Measurements from ENCODE around the gene CASKIN2. TPM values are rescaled to one million over a fixed set of nuclear protein-coding genes. Genes with fewer than 3 reads are reported as not detected.
A peak's percentile ranks its signal among the peaks of the same experiment; 100 is the strongest.

The CASKIN2 gene
- total RNA-seq, 3 donors from 2014 or later = 27.8 to 44.5 (median 33.8) TPM

DNA sequence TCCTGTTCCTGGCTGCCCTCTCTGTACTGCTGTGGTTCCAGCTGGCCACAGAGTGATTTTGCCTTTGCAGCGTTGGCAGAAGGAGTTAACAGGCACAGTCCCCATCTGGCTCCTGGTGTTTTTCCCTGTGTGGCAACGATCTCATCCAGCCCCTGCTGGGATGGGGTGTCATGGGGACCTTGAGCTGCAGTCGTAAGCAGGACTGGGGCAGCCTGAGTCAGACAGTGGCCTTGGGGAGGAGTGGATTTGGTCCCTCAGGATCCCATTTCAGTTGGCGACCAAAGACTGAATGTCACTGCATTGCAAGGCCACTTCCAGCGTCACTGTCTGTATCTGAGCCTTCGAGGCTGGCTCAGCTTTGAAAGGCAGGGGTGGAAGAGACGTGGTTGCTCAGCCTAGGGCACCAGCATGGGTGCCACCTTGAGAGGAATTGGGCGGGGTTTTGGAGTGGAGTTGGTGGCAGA is 47.0 kb downstream of the CASKIN2 start:
- Histone ChIP-seq H3K4me1 (ENCODE audit: low read depth) (peaks cover 13% of the 10 kb centered on the region), H3K9me3 (no peaks in the 10 kb centered on the region), H3K36me3 (ENCODE audit: low read depth) (no peaks in the 10 kb centered on the region), H3K4me3 (no peak overlapping the region)
- TF ChIP-seq, protein P1, sequence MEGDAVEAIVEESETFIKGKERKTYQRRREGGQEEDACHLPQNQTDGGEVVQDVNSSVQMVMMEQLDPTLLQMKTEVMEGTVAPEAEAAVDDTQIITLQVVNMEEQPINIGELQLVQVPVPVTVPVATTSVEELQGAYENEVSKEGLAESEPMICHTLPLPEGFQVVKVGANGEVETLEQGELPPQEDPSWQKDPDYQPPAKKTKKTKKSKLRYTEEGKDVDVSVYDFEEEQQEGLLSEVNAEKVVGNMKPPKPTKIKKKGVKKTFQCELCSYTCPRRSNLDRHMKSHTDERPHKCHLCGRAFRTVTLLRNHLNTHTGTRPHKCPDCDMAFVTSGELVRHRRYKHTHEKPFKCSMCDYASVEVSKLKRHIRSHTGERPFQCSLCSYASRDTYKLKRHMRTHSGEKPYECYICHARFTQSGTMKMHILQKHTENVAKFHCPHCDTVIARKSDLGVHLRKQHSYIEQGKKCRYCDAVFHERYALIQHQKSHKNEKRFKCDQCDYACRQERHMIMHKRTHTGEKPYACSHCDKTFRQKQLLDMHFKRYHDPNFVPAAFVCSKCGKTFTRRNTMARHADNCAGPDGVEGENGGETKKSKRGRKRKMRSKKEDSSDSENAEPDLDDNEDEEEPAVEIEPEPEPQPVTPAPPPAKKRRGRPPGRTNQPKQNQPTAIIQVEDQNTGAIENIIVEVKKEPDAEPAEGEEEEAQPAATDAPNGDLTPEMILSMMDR (IDR thresholded peaks at IDR 0.05) = no peak
- ATAC-seq (peak; percentile 45), DNase-seq (peak in 1 of 3 donors; percentile 34)
- intact Hi-C loops (cut with DNase I, micrococcal nuclease) = no loop called here

DNA sequence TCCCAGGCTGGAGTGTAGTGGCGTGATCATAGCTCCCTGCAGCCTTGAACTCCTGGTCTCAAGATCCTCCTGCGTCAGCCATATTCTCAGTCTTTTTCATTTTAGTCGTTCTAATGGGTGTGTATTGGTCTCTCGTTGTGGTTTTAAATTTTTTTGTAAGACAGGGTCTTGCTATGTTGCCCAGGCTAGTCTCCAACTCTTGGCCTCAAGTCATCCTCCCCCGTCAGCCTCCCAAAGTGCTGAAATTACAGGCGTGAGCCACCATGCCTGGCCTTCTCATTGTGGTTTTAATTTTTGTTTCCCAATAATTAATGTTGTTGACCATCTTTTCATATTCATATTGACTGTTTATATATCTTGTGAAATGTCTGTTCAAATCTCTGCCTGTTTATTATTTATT is 50.3 kb downstream of the CASKIN2 start:
- intact Hi-C loops (cut with DNase I, micrococcal nuclease) = no loop called here
- H3K36me3 ChIP-seq (ENCODE audit: low read depth) = no peaks in the 10 kb centered on the region
- no peak overlapping the region for H3K4me3 ChIP-seq
- H3K4me1 ChIP-seq (ENCODE audit: low read depth) = peaks cover 18% of the 10 kb centered on the region
- TF ChIP-seq, protein P1 (IDR thresholded peaks at IDR 0.05) = no peak
- no peak for ATAC-seq
- H3K9me3 ChIP-seq = no peaks in the 10 kb centered on the region
- no peak for DNase-seq

DNA sequence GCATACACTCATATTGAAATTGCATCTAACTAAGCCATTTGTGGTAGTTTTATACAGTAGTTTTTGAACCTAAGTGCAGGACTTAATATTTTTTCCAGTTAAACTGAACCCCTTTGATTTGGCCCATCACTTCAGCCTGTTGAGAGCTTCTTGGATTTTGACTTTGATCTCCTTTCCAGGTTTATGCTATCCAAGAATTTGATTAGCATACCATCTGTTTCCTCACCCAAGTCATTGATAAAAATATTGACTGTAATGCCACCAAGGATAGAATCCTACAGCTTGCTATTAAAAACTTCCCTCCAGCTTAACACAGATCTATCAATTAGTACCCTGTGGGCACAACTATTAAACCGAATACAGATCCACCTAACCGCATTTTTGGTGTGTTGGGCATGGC is 51.7 kb downstream of the CASKIN2 start:
- no peaks in the 10 kb centered on the region for H3K9me3 ChIP-seq

DNA sequence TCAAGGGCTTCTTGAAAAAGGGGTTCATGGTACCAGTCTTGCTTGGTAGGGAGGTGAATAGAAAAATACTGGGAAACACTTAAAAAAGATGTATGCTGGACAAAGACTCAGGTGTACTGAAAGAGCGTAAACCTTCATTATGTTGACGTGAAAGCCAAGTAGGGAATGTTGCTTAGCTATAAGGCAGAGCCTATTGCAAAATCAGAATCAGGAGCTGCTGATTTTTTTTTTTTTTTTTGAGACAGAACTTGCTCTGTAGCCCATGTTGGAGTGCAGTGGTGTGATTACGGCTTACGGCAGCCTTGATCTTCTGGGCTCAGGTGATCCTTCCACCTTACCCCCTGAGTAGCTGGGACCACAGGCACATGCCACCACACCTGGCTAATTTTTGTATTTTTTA is 55.0 kb downstream of the CASKIN2 start:
- TF ChIP-seq, protein P1 (IDR thresholded peaks at IDR 0.05) = no peak
- Histone ChIP-seq H3K36me3 (ENCODE audit: low read depth) (no peaks in the 10 kb centered on the region), H3K4me1 (ENCODE audit: low read depth) (peaks cover 37% of the 10 kb centered on the region), H3K4me3 (no peak overlapping the region), H3K9me3 (no peaks in the 10 kb centered on the region)
- ATAC-seq (no peak), DNase-seq (peak in 1 of 3 donors; percentile 12)
- intact Hi-C loops (cut with DNase I, micrococcal nuclease) = no loop called here

More for the DNA sequence above, 51.7 kb downstream of the CASKIN2 start:
- TF ChIP-seq, protein P1 (IDR thresholded peaks at IDR 0.05) = no peak
- ATAC-seq (no peak), DNase-seq (no peak)
- intact Hi-C loops (cut with DNase I, micrococcal nuclease) = no loop called here
- H3K4me3 ChIP-seq = no peak overlapping the region
- H3K36me3 ChIP-seq (ENCODE audit: low read depth) = no peaks in the 10 kb centered on the region
- peaks cover 26% of the 10 kb centered on the region for H3K4me1 ChIP-seq (ENCODE audit: low read depth)

DNA sequence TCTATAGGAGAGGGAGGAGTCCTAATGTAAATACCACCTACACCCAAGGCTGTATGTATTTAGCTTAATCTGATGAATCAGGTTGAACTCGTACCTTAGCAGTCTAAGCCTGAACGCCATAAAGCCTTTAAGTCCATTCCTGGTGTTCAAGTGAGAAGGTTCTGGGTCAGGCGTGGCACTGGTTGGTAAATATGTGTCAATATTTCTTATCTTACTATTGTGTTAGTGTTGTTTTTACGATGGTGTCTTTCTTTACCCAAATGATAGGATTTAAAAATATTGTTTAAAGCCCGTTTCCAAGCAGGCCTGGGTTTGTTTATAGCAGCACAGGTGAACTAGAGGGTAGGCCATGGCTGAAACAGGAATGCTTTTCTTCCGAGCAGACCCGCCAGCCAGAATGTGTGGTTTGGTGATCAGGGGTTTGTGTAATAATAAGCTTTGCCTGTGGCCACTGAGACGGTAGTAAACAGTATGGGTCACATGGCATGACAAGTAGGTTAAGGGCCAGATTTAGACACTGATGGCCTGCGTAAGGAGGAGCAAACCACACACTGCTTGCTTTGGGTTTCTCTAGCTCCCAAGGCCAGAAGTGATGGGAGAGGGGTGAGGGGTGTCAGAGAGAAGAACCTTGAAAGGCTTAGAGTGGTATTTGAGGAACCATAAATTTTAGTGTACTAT is 55.6 kb downstream of the CASKIN2 start:
- H3K4me3 ChIP-seq = no peak overlapping the region
- intact Hi-C loops (cut with DNase I, micrococcal nuclease) = no loop called here
- H3K4me1 ChIP-seq (ENCODE audit: low read depth) = peaks cover 37% of the 10 kb centered on the region
- DNase-seq (peak; percentile 26 to 82 (median 48)), ATAC-seq (peak; percentile 78)
- no peaks in the 10 kb centered on the region for H3K9me3 ChIP-seq
- H3K36me3 ChIP-seq (ENCODE audit: low read depth) = no peaks in the 10 kb centered on the region
- TF ChIP-seq, protein P1 (IDR thresholded peaks at IDR 0.05) = no peak
